PC-9 (cell line): ENCODE data around the gene KRTAP10-9. TPM values are rescaled to one million over a fixed set of nuclear protein-coding genes. Genes with fewer than 3 reads are reported as not detected.

ENCODE experiments used
- BruUV-seq: library from RNA; stranded (reverse); fragments of 400-500 nt; replicated peaks from 2 replicates; lab custom pipeline; 2021; lab: Mats Ljungman, UMichigan
- CTCF ChIA-PET: fragments of 300-600 bp; sonication (Branson Sonifier 250); formaldehyde crosslinking; loops from one replicate; lab custom pipeline; 2022; ENCODE audit warnings: antibody characterized with exemption; lab: Charles Lee
- POLR2A ChIA-PET: fragments of 300-600 bp; sonication (Branson Sonifier 250); formaldehyde crosslinking; loops from one replicate; lab custom pipeline; 2022; ENCODE audit warnings: antibody characterized with exemption; ENCODE audit not compliant: unreplicated experiment; lab: Charles Lee
- DNase-seq, 2 experiments: peaks; one replicate each; pipeline versions ENCODE4 v3.0.0 to v3.0.0-alpha.2; 2015 to 2022; ENCODE audit warnings: mixed read lengths in 1 of 2
- H2AFZ ChIP-seq: fragments of 200-600 bp; sonication (generic); 2 replicates; pipeline ENCODE4 v1.8.1; 2017; ENCODE audit warnings: antibody characterized with exemption
- H3F3A ChIP-seq: fragments of 200-600 bp; sonication (generic); 2 replicates; pipeline ENCODE4 v1.8.1; 2017; ENCODE audit warnings: antibody characterized with exemption, mild to moderate bottlenecking, low read depth; ENCODE audit not compliant: insufficient read depth
- H3K27ac ChIP-seq: fragments of 200-600 bp; sonication (generic); 2 replicates; pipeline ENCODE4 v1.6.1; 2016; ENCODE audit warnings: mixed run types
- H3K27me3 ChIP-seq: fragments of 200-600 bp; sonication (generic); 2 replicates; pipeline ENCODE4 v1.6.1; 2016; ENCODE audit warnings: low read depth, mixed run types; ENCODE audit not compliant: insufficient read depth
- H3K36me3 ChIP-seq: fragments of 200-600 bp; sonication (generic); 2 replicates; pipeline ENCODE4 v1.6.1; 2016; ENCODE audit warnings: low read depth, mixed run types
- H3K4me1 ChIP-seq: fragments of 200-600 bp; sonication (generic); replicated peaks from 2 replicates; pipeline ENCODE4 v1.6.1; 2016; ENCODE audit warnings: mixed run types; ENCODE audit not compliant: insufficient read depth
- H3K4me2 ChIP-seq: fragments of 200-600 bp; sonication (generic); 2 replicates; pipeline ENCODE4 v1.6.1; 2017; ENCODE audit warnings: mixed run types
- H3K4me3 ChIP-seq: fragments of 200-600 bp; sonication (generic); 2 replicates; pipeline ENCODE4 v1.6.1; 2016; ENCODE audit warnings: mixed run types
- H3K79me2 ChIP-seq: fragments of 200-600 bp; sonication (generic); 2 replicates; pipeline ENCODE4 v1.6.1; 2017; ENCODE audit warnings: low read depth, mixed run types
- H3K9me2 ChIP-seq: fragments of 200-600 bp; sonication (generic); 2 replicates; pipeline ENCODE4 v1.8.1; 2017; ENCODE audit warnings: mild to moderate bottlenecking; ENCODE audit not compliant: insufficient read depth
- H3K9me3 ChIP-seq: fragments of 200-600 bp; sonication (generic); 2 replicates; pipeline ENCODE4 v1.8.1; 2016; ENCODE audit warnings: low read depth; ENCODE audit not compliant: insufficient read depth
- H4K20me1 ChIP-seq: fragments of 200-600 bp; sonication (generic); 2 replicates; pipeline ENCODE4 v1.8.1; 2017; ENCODE audit not compliant: insufficient read depth
- EZH2 ChIP-seq: fragments of 200-600 bp; sonication (generic); IDR thresholded peaks from 2 replicates; pipeline ENCODE4 v1.8.0; 2017; ENCODE audit warnings: antibody characterized with exemption, low read depth
- intact Hi-C: fragments of 100-400 bp; cut with micrococcal nuclease; formaldehyde crosslinking; loops from one replicate; pipeline ENCODE4 v1.10.0; 2022; ENCODE audit not compliant: unreplicated experiment
- total RNA-seq: library from RNA; stranded (reverse); gene quantifications from 2 replicates; pipeline ENCODE4 v1.2.3, GENCODE V29; 2021
- TF ChIP-seq, protein P1 (sequence below): fragments of 200-600 bp; sonication (generic); conservative IDR thresholded peaks from 2 replicates; pipeline ENCODE4 v1.6.1; 2017; ENCODE audit warnings: mixed run types, antibody characterized with exemption, mild to moderate bottlenecking, moderate library complexity

The KRTAP10-9 gene
- total RNA-seq, 1 experiment from 2014 or later = not detected

DNA sequence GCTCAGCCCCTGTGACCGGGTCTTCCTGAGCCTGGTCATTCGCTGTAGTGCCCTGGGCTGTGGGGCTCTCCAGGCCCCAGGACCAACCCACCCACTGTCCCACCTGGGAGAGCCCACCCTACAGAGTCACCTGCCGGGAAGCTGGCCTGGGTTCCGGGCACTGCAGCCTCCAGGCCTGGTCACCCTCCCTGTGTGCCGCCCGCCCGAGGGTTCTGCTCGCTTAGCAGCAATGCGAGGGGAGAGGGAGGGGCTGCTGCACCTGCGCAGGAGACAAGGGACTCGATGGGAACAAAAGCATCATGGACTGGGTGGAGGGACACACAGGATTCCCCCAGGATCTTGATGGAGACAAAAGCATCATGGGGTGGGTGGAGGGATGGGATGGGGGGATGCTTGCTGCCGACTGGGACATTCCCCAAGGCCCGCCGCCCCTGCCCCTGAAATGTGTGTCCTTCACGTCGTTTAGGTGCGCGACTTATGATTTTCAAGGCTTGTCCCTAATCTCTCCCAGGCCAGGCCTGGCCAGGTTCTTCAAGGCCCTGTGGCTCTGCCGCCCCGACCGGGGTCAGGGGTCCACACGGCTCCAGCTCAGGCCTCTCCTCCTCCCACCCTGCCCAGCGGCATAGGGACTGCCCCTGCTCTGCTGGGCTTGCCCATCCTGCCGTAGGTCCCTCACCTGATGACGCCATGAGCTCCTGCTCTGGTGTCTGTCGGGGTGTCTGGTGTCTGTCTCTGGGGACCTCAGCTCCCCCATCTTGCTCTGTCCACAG, 13.3 kb upstream of the KRTAP10-9 start:
- no peaks in the 10 kb centered on the region for H3F3A ChIP-seq
- intact Hi-C loops = no loop called here
- ChIA-PET CTCF (no interaction called here), POLR2A (no interaction called here)
- DNase-seq = no peak
- no peak overlapping the region for H3K27ac ChIP-seq
- no TSS peak for BruUV-seq
- H3K4me2 ChIP-seq = no peak overlapping the region
- TF ChIP-seq EZH2 = no peak
- TF ChIP-seq, protein P1, sequence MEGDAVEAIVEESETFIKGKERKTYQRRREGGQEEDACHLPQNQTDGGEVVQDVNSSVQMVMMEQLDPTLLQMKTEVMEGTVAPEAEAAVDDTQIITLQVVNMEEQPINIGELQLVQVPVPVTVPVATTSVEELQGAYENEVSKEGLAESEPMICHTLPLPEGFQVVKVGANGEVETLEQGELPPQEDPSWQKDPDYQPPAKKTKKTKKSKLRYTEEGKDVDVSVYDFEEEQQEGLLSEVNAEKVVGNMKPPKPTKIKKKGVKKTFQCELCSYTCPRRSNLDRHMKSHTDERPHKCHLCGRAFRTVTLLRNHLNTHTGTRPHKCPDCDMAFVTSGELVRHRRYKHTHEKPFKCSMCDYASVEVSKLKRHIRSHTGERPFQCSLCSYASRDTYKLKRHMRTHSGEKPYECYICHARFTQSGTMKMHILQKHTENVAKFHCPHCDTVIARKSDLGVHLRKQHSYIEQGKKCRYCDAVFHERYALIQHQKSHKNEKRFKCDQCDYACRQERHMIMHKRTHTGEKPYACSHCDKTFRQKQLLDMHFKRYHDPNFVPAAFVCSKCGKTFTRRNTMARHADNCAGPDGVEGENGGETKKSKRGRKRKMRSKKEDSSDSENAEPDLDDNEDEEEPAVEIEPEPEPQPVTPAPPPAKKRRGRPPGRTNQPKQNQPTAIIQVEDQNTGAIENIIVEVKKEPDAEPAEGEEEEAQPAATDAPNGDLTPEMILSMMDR = no peak
- H3K4me3 ChIP-seq = no peak overlapping the region
- no peaks in the 10 kb centered on the region for H4K20me1 ChIP-seq
- H3K27me3 ChIP-seq = peaks cover 42% of the 10 kb centered on the region
- H3K9me3 ChIP-seq = no peaks in the 10 kb centered on the region
- H3K4me1 ChIP-seq = no peaks in the 10 kb centered on the region
- H3K79me2 ChIP-seq = no peaks in the 10 kb centered on the region
- no peaks in the 10 kb centered on the region for H3K36me3 ChIP-seq
- no peak overlapping the region for H2AFZ ChIP-seq
- H3K9me2 ChIP-seq = no peaks in the 10 kb centered on the region

DNA sequence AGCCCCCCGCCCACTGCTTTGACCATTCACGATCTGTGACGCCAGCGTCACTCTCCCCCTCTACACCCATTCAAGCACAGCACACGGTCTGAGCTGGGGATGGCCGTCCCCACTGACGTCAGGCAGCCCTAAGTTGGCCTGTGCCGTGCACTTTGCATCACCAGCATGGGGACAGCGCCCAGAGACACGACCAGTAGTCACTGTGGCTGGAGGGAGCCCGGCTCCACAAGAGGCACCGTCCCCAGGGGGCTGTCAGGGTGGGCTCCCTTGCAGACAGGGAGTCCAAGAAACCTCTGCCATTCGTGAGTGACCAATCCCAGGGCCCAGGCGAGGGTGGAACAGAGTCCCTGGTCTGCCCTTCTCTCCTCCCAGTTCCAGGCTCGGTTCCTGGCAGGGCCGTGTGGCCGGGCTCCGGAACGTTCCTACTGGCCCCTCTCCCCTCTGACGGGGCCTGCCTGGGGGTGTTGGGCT, 12.7 kb upstream of the KRTAP10-9 start:
- H3K4me1 ChIP-seq = no peaks in the 10 kb centered on the region
- H3K4me2 ChIP-seq = no peak overlapping the region
- BruUV-seq = no TSS peak
- no peaks in the 10 kb centered on the region for H4K20me1 ChIP-seq
- peaks cover 42% of the 10 kb centered on the region for H3K27me3 ChIP-seq
- CTCF ChIA-PET = no interaction called here
- intact Hi-C loops = no loop called here
- no peaks in the 10 kb centered on the region for H3K79me2 ChIP-seq
- POLR2A ChIA-PET = no interaction called here
- no peaks in the 10 kb centered on the region for H3K9me3 ChIP-seq
- DNase-seq = no peak
- no peak overlapping the region for H2AFZ ChIP-seq
- no peaks in the 10 kb centered on the region for H3F3A ChIP-seq
- H3K36me3 ChIP-seq = no peaks in the 10 kb centered on the region
- no peak overlapping the region for H3K27ac ChIP-seq
- H3K4me3 ChIP-seq = no peak overlapping the region
- TF ChIP-seq, protein P1 = no peak
- TF ChIP-seq EZH2 = no peak
- no peaks in the 10 kb centered on the region for H3K9me2 ChIP-seq

GRCh38 chr21:44614961-44615391, 11.9 kb upstream of the KRTAP10-9 start:
- no peak for DNase-seq
- H3K27ac ChIP-seq = no peak overlapping the region
- no peak overlapping the region for H2AFZ ChIP-seq
- ChIA-PET POLR2A (no interaction called here), CTCF (no interaction called here)
- no peak overlapping the region for H3K4me3 ChIP-seq
- no peaks in the 10 kb centered on the region for H3F3A ChIP-seq
- no peaks in the 10 kb centered on the region for H3K79me2 ChIP-seq
- H4K20me1 ChIP-seq = no peaks in the 10 kb centered on the region
- BruUV-seq = no TSS peak
- TF ChIP-seq, protein P1 = no peak
- no peak for TF ChIP-seq EZH2
- H3K36me3 ChIP-seq = no peaks in the 10 kb centered on the region
- no peaks in the 10 kb centered on the region for H3K9me3 ChIP-seq
- no peaks in the 10 kb centered on the region for H3K9me2 ChIP-seq
- no peaks in the 10 kb centered on the region for H3K4me1 ChIP-seq
- intact Hi-C loops = no loop called here
- H3K4me2 ChIP-seq = no peak overlapping the region
- H3K27me3 ChIP-seq = peaks cover 42% of the 10 kb centered on the region
